Prostate gland (tissue), 2 donors: ENCODE results near the gene PIH1D1. TPM values are rescaled to one million over a fixed set of nuclear protein-coding genes. Genes with fewer than 3 reads are reported as not detected.

Experiments
- DNase-seq: peaks from one replicate; pipeline ENCODE4 v3.0.0-alpha.2; 2019; ENCODE audit warnings: low spot score
- H3K27ac ChIP-seq, 2 donors: fragments of 200-600 bp; sonication (generic); 2 replicates each; pipeline ENCODE4 v1.5.1; 2017 to 2019
- H3K27me3 ChIP-seq: fragments of 200-600 bp; sonication (generic); replicated peaks from 2 replicates; pipeline ENCODE4 v1.5.1; 2019; ENCODE audit not compliant: insufficient read depth
- H3K36me3 ChIP-seq, 2 donors: fragments of 200-600 bp; sonication (generic); 1 replicate in 1 of 2; 2 replicates in 1 of 2; pipeline versions ENCODE4 v1.5.1 to v1.8.1; 2017 to 2019
- H3K4me1 ChIP-seq: fragments of 200-600 bp; sonication (generic); replicated peaks from 2 replicates; pipeline ENCODE4 v1.5.1; 2019
- H3K4me3 ChIP-seq, 2 donors: fragments of 200-600 bp; sonication (generic); 2 replicates each; pipeline ENCODE4 v1.5.1; 2017 to 2019
- H3K9me3 ChIP-seq: fragments of 200-600 bp; sonication (generic); 2 replicates; pipeline ENCODE4 v1.5.1; 2017
- POLR2A ChIP-seq: fragments of 450-650 bp; IDR thresholded peaks from one replicate; pipeline ENCODE4 v1.6.1; 2016; ENCODE audit warnings: antibody characterized with exemption, mild to moderate bottlenecking
- POLR2AphosphoS5 ChIP-seq: sonication (generic); formaldehyde crosslinking; IDR thresholded peaks from one replicate; pipeline ENCODE4 v1.6.1; 2017; ENCODE audit warnings: antibody characterized with exemption
- WGBS: methylation state at CpG from one replicate; pipeline ENCODE4 v1.1.5; 2018; 5-methylcytosine and 5-hydroxymethylcytosine counted together
- intact Hi-C: fragments of 100-400 bp; cut with DNase I; formaldehyde crosslinking; loops from one replicate; pipeline ENCODE4 v1.14.2; 2022
- total RNA-seq, 2 donors: library from RNA; depleted of rRNA; stranded (reverse); fragments of >200 nt; gene quantifications; one replicate each; pipeline ENCODE4 v1.1.0, GENCODE V29; 2016
- TF ChIP-seq, protein P1 (sequence below), 4 experiments: fragments of 200-600 bp in 2 of 4; fragments of 450-650 bp in 2 of 4; sonication (generic) in 2 of 4; IDR thresholded peaks; 1 replicate in 3 of 4; 2 replicates in 1 of 4; pipeline ENCODE4 v1.5.1; 2016 to 2019; ENCODE audit warnings: antibody characterized with exemption in 4 of 4, mild to moderate bottlenecking in 2 of 4, moderate library complexity in 2 of 4

The PIH1D1 gene
- total RNA-seq, 2 donors from 2014 or later, result 93.0 to 123 TPM

DNA sequence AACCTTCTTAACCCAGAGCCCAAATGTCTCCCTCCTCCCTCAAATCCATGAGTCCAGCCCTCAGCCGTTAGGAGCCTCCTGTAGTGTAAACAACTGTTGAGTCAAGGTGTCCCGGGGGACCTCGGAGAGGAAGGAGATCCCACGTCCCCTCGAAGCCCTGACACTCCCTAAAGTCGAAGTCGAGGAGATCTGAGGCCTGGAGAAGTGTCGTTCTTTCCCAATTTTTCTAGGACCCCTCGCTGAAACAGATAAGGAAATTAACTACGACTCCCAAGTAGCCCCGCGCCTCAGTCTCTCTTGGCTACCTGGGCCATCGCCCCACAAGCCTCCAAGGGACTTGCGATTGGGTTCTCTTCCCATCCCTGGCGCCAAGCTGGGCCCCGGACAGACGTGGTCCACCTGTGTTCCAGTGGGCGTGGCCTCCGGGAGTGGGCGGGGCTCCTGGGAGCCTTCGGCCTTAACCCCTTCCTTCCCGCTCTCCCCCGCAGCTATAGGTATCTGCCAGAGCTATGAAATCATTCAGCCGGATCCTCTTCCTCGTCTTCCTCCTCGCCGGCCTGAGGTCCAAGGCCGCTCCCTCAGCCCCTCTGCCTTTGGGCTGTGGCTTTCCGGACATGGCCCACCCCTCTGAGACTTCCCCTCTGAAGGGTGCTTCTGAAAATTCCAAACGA, 25.6 kb downstream of the PIH1D1 start:
- WGBS, result 5% methylated on average over 30 of the region's 30 CpGs
- H3K4me1 ChIP-seq, result peaks cover 5% of the 10 kb centered on the region
- intact Hi-C loops, result no loop called here
- H3K27ac ChIP-seq, result no peak overlapping the region
- no peak overlapping the region for H3K4me3 ChIP-seq
- H3K9me3 ChIP-seq, result no peaks in the 10 kb centered on the region
- DNase-seq, result no peak
- H3K27me3 ChIP-seq, result peaks cover 67% of the 10 kb centered on the region
- TF ChIP-seq POLR2A, result no peak
- no peaks in the 10 kb centered on the region for H3K36me3 ChIP-seq

DNA sequence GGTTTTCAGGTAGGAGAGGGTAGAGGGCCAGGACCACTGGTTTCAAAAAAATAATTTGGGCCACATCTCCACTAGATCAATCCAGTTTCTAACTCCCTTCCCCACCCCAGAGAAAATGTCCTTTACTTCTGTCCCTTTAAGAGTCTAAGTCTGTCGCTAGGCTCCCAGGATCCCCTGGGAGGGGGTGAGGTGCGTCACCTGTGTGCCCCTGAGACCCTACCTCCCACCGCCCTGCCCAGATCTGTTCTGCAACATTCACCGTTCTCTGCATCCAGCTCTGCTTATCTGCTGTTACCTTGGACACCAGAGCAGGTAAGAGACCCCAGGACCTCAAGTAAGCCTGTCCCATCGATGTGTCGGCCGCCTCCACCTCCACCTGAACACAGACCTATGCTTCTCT, 26.4 kb downstream of the PIH1D1 start, which contains the start of gene GFY:
GFY (plus strand) TSS at position 211 of the 400 bp plus-strand sequence. CDS start 1,043 bp downstream, outside the sequence.
- 43% methylated on average over 7 of the region's 7 CpGs for WGBS
- Histone ChIP-seq H3K9me3 (no peaks in the 10 kb centered on the region), H3K27me3 (peaks cover 63% of the 10 kb centered on the region), H3K36me3 (no peaks in the 10 kb centered on the region), H3K4me1 (peaks cover 5% of the 10 kb centered on the region), H3K27ac (no peak within 1 kb of the TSS), H3K4me3 (no peak within 1 kb of the TSS)
- intact Hi-C loops, result no loop called here
- no peak for DNase-seq
- TF ChIP-seq POLR2AphosphoS5 (no peak), POLR2A (no peak)
- TF ChIP-seq, protein P1, sequence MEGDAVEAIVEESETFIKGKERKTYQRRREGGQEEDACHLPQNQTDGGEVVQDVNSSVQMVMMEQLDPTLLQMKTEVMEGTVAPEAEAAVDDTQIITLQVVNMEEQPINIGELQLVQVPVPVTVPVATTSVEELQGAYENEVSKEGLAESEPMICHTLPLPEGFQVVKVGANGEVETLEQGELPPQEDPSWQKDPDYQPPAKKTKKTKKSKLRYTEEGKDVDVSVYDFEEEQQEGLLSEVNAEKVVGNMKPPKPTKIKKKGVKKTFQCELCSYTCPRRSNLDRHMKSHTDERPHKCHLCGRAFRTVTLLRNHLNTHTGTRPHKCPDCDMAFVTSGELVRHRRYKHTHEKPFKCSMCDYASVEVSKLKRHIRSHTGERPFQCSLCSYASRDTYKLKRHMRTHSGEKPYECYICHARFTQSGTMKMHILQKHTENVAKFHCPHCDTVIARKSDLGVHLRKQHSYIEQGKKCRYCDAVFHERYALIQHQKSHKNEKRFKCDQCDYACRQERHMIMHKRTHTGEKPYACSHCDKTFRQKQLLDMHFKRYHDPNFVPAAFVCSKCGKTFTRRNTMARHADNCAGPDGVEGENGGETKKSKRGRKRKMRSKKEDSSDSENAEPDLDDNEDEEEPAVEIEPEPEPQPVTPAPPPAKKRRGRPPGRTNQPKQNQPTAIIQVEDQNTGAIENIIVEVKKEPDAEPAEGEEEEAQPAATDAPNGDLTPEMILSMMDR (IDR thresholded peaks at IDR 0.05), result no peak

DNA sequence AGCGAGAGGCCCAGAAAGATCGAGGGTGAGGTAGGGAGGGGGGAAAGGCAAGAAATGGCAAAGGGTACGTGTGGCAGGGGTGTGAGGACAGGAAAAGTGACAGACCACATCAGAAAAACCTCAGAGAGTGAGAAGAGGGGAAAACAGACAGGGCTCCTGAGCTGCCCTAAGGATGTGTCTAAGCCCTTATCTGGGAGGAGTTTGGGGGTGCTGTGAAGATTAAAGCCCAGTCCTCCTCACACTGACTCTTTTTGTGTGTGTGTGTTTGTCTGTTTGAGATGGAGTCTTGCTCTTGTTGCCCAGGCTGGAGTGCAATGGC, 27.7 kb downstream of the PIH1D1 start:
- no peak for DNase-seq
- Histone ChIP-seq H3K4me1 (peaks cover 5% of the 10 kb centered on the region), H3K27me3 (peaks cover 68% of the 10 kb centered on the region), H3K4me3 (no peak overlapping the region), H3K9me3 (no peaks in the 10 kb centered on the region), H3K36me3 (no peaks in the 10 kb centered on the region), H3K27ac (no peak overlapping the region)
- TF ChIP-seq POLR2AphosphoS5, result no peak
- TF ChIP-seq POLR2A, result no peak
- TF ChIP-seq, protein P1 (IDR thresholded peaks at IDR 0.05), result no peak
- intact Hi-C loops, result no loop called here
- WGBS, result 12% methylated on average over 3 of the region's 3 CpGs

DNA sequence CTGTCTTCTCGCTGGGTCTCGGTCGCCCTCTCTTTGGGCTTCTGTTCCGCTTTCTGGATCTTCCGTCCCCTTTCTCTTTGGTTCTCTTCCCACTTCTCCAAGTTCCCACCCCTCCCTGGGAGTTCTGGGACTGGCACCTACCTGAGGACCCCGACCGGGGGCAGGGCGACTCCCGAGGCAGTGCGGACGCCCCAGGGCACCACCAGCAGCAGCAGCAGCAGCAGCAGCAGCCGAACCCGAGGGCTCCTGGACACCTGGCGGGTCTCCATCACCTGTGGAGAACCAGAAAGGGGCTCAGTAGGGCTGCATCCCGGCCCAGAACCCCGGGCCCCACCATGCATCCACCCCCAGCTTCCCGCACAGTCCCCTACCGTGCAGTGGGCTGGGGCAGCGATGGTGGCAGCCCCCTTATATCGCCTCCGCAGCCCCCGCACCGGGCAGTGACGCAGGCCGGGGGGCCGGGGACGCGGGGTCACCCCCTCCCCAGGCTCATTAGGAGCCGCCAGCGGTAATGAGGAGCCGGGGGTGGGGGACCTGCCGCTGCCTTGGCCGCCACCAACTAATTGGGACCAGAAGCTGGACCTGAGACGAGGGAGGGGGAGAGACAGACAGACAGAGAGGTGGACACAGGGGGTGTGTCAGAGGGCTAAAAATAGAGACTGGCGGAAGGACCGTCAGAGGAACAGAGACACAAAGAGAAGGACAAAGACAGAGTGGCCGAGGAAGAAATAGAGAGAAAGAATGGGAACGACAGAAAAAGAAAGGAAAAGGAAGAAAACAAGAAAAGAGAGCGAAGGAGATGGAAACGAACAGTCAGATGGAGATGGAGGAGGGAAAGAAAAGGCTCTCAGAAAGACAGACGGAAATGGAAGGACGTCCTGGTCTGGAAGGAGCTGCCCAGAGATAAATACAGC, 28.3 kb downstream of the PIH1D1 start, which contains the start of gene PTH2:
PTH2 (minus strand) TSS at position 371 of the 914 bp plus-strand sequence; CDS start at position 269, 102 bp downstream.
- Histone ChIP-seq H3K27me3 (peaks cover 63% of the 10 kb centered on the region), H3K4me1 (peaks cover 5% of the 10 kb centered on the region), H3K36me3 (no peaks in the 10 kb centered on the region), H3K4me3 (no peak within 1 kb of the TSS), H3K9me3 (no peaks in the 10 kb centered on the region), H3K27ac (no peak within 1 kb of the TSS)
- TF ChIP-seq POLR2A (no peak), POLR2AphosphoS5 (no peak)
- TF ChIP-seq, protein P1 (IDR thresholded peaks at IDR 0.05), result no peak
- DNase-seq, result no peak
- intact Hi-C loops, result no loop called here
- 6% methylated on average over 40 of the region's 42 CpGs for WGBS

DNA sequence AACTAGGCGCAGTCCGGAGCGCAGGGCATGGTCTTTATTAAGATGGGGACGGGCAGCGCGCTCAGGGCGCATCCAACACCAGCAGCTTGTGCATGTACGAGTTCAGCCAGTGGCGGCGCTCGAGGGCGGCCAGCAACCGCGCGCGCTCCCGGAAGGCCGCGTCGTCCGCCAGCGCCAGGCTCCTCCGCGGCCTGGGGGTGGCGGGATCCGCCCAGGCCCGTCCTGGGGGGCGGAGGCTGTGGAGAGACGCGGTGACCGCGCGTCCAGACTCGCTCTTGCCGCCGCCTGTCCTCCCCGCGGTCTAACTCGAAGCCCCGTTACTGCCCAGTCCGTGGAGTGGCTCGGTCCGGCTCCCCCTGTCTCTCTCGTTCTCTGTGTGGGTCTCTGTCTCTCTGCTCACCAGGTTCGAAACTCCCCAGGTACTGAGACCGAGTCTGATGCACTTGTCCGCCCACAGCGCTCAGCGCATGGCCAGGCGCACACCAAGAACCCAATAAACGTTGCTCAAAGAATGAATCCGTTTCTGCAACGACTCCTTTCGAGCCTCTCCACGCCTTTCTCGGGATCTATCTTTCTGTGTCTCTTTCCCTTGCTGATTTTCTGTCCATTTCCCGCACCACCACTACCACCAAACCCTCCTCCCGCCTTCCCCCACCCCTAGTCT, 29.1 kb downstream of the PIH1D1 start:
- peaks cover 55% of the 10 kb centered on the region for H3K27me3 ChIP-seq
- DNase-seq, result no peak
- H3K4me1 ChIP-seq, result peaks cover 5% of the 10 kb centered on the region
- no peak for TF ChIP-seq POLR2AphosphoS5
- TF ChIP-seq, protein P1 (IDR thresholded peaks at IDR 0.05), result no peak
- no peak for TF ChIP-seq POLR2A
- no peak overlapping the region for H3K27ac ChIP-seq
- 3% methylated on average over 29 of the region's 58 CpGs for WGBS
- intact Hi-C loops, result no loop called here
- H3K9me3 ChIP-seq, result no peaks in the 10 kb centered on the region
- H3K4me3 ChIP-seq, result no peak overlapping the region
- no peaks in the 10 kb centered on the region for H3K36me3 ChIP-seq
